Neural cell (in vitro differentiated cells): Measurements from ENCODE around the gene CACNA1F. TPM values are rescaled to one million over a fixed set of nuclear protein-coding genes. Genes with fewer than 3 reads are reported as not detected.

Source experiments
- H2AFZ ChIP-seq: fragments of 200-600, 300-800 bp; sonication (generic), shearing (Covaris generic); 2 replicates; pipeline ENCODE4 v1.6.0; 2014; ENCODE audit warnings: low read depth, mild to moderate bottlenecking, antibody characterized with exemption, low read length, moderate library complexity
- H3F3A ChIP-seq: fragments of 200-600 bp; shearing (Covaris generic); 2 replicates; pipeline ENCODE4 v1.6.1; 2016; ENCODE audit warnings: mild to moderate bottlenecking, moderate library complexity, mixed read lengths, antibody characterized with exemption, low read length; ENCODE audit not compliant: insufficient read depth, poor library complexity, severe bottlenecking
- H3K27ac ChIP-seq: fragments of 200-600, 300-800 bp; sonication (generic), shearing (Covaris generic); 2 replicates; pipeline ENCODE4 v1.5.1; 2014; ENCODE audit warnings: mild to moderate bottlenecking, low read length, moderate library complexity
- H3K27me3 ChIP-seq: fragments of 300-800, 200-600 bp; sonication (generic), shearing (Covaris generic); 2 replicates; pipeline ENCODE4 v1.6.0; 2014; ENCODE audit warnings: mild to moderate bottlenecking, low read depth, low read length, moderate library complexity; ENCODE audit not compliant: insufficient read depth
- H3K36me3 ChIP-seq: fragments of 300-800, 200-600 bp; sonication (generic), shearing (Covaris generic); 2 replicates; pipeline ENCODE4 v1.5.1; 2014; ENCODE audit warnings: mild to moderate bottlenecking, antibody characterized with exemption, low read length, moderate library complexity; ENCODE audit not compliant: insufficient read depth
- H3K4me2 ChIP-seq: fragments of 300-800, 200-600 bp; sonication (generic), shearing (Covaris generic); 2 replicates; pipeline ENCODE4 v1.6.0; 2014; ENCODE audit warnings: mild to moderate bottlenecking, low read length
- H3K4me3 ChIP-seq: fragments of 300-800, 200-600 bp; sonication (generic), shearing (Covaris generic); 2 replicates; pipeline ENCODE4 v1.5.1; 2014; ENCODE audit warnings: mild to moderate bottlenecking, low read length, moderate library complexity
- H3K79me2 ChIP-seq: fragments of 200-600 bp; shearing (Covaris generic); replicated peaks from 2 replicates; pipeline ENCODE4 v1.6.0; 2014; ENCODE audit warnings: mild to moderate bottlenecking, low read length, moderate library complexity; ENCODE audit not compliant: insufficient read depth
- H3K9ac ChIP-seq: fragments of 300-800, 200-600 bp; sonication (generic), shearing (Covaris generic); 2 replicates; pipeline ENCODE4 v1.6.1; 2016; ENCODE audit warnings: mild to moderate bottlenecking, low read length, mixed read lengths
- H3K9me2 ChIP-seq: fragments of 200-600 bp; shearing (Covaris generic); 2 replicates; pipeline ENCODE4 v1.6.1; 2016; ENCODE audit warnings: mild to moderate bottlenecking, low read length, mixed read lengths; ENCODE audit not compliant: insufficient read depth
- H3K9me3 ChIP-seq: fragments of 200-600, 300-800 bp; sonication (generic), shearing (Covaris generic); 2 replicates; pipeline ENCODE4 v1.6.1; 2016; ENCODE audit warnings: mild to moderate bottlenecking, mixed run types, low read length, moderate library complexity, mixed read lengths
- H4K20me1 ChIP-seq: fragments of 200-600 bp; shearing (Covaris generic); 2 replicates; pipeline ENCODE4 v1.6.1; 2016; ENCODE audit warnings: mild to moderate bottlenecking, mixed run types; ENCODE audit not compliant: insufficient read depth
- EP300 ChIP-seq: fragments of 450-650 bp; conservative IDR thresholded peaks from 2 replicates; pipeline ENCODE4 v1.6.1; 2014; ENCODE audit warnings: antibody characterized with exemption, mild to moderate bottlenecking, moderate library complexity; ENCODE audit not compliant: poor library complexity, severe bottlenecking
- EZH2 ChIP-seq: fragments of 200-600, 300-800 bp; shearing (Covaris generic), sonication (generic); IDR thresholded peaks from 2 replicates; pipeline ENCODE4 v1.6.1; 2014; ENCODE audit warnings: antibody characterized with exemption, low read length, borderline replicate concordance, mild to moderate bottlenecking; ENCODE audit not compliant: insufficient read depth, poor library complexity, severe bottlenecking
- POLR2AphosphoS5 ChIP-seq: IDR thresholded peaks from 2 replicates; pipeline ENCODE4 v1.6.1; 2012
- RAD21 ChIP-seq: fragments of 450-650 bp; conservative IDR thresholded peaks from 2 replicates; pipeline ENCODE4 v1.6.1; 2014; ENCODE audit warnings: antibody characterized with exemption, mild to moderate bottlenecking, moderate library complexity
- SMC3 ChIP-seq: fragments of 450-650 bp; conservative IDR thresholded peaks from 2 replicates; pipeline ENCODE4 v1.6.1; 2014; ENCODE audit warnings: antibody characterized with exemption, mild to moderate bottlenecking, moderate library complexity; ENCODE audit not compliant: poor library complexity
- TAF1 ChIP-seq: IDR thresholded peaks from 2 replicates; pipeline ENCODE4 v1.6.1; 2012; ENCODE audit warnings: low read depth
- polyA plus RNA-seq: library from polyadenylated mRNA; depleted of rRNA; stranded (reverse); fragments of >200 nt; gene quantifications from 2 replicates; pipeline ENCODE4 v1.2.3, GENCODE V29; 2014
- TF ChIP-seq, protein P1 (sequence below): IDR thresholded peaks from 2 replicates; pipeline ENCODE4 v1.6.1; 2012; ENCODE audit warnings: borderline replicate concordance
- TF ChIP-seq, protein P2 (sequence below): fragments of 450-650 bp; IDR thresholded peaks from 2 replicates; pipeline ENCODE4 v1.5.1; 2014; ENCODE audit warnings: antibody characterized with exemption, mild to moderate bottlenecking, moderate library complexity; ENCODE audit not compliant: poor library complexity, severe bottlenecking

Gene CACNA1F
- polyA plus RNA-seq, 1 donor from 2014 or later, result not detected

DNA sequence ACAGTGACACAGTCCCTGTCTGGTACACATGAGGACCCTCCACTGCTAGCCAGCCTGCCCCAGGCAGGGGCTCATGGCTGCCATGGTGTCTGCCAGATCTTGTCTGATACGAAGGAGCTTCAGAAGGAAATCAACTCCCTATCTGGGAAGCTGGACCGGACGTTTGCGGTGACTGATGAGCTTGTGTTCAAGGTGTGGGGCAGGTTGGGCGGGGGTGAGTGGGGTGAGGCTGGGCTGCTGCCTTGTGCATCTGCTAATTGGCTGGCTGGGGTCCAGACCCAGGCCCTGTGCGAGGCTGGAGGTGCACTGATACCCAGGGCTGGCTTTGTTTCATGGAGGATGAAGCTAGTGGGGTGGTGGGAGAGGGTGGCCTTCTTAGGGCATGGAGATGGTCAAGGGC is 15.9 kb upstream of the CACNA1F start:
- Histone ChIP-seq H3F3A (no peaks in the 10 kb centered on the region), H3K9me2 (no peaks in the 10 kb centered on the region), H3K9me3 (no peaks in the 10 kb centered on the region), H4K20me1 (no peaks in the 10 kb centered on the region), H3K4me3 (no peak overlapping the region), H3K36me3 (no peaks in the 10 kb centered on the region), H3K4me2 (no peak overlapping the region), H3K9ac (no peak overlapping the region), H3K27ac (no peak overlapping the region), H2AFZ (no peak overlapping the region), H3K27me3 (no peaks in the 10 kb centered on the region), H3K79me2 (no peaks in the 10 kb centered on the region)
- no peak for TF ChIP-seq RAD21
- TF ChIP-seq POLR2AphosphoS5, result no peak
- TF ChIP-seq SMC3, result no peak
- TF ChIP-seq, protein P1, sequence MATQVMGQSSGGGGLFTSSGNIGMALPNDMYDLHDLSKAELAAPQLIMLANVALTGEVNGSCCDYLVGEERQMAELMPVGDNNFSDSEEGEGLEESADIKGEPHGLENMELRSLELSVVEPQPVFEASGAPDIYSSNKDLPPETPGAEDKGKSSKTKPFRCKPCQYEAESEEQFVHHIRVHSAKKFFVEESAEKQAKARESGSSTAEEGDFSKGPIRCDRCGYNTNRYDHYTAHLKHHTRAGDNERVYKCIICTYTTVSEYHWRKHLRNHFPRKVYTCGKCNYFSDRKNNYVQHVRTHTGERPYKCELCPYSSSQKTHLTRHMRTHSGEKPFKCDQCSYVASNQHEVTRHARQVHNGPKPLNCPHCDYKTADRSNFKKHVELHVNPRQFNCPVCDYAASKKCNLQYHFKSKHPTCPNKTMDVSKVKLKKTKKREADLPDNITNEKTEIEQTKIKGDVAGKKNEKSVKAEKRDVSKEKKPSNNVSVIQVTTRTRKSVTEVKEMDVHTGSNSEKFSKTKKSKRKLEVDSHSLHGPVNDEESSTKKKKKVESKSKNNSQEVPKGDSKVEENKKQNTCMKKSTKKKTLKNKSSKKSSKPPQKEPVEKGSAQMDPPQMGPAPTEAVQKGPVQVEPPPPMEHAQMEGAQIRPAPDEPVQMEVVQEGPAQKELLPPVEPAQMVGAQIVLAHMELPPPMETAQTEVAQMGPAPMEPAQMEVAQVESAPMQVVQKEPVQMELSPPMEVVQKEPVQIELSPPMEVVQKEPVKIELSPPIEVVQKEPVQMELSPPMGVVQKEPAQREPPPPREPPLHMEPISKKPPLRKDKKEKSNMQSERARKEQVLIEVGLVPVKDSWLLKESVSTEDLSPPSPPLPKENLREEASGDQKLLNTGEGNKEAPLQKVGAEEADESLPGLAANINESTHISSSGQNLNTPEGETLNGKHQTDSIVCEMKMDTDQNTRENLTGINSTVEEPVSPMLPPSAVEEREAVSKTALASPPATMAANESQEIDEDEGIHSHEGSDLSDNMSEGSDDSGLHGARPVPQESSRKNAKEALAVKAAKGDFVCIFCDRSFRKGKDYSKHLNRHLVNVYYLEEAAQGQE, result no peak
- TF ChIP-seq EP300, result no peak
- TF ChIP-seq EZH2, result no peak

DNA sequence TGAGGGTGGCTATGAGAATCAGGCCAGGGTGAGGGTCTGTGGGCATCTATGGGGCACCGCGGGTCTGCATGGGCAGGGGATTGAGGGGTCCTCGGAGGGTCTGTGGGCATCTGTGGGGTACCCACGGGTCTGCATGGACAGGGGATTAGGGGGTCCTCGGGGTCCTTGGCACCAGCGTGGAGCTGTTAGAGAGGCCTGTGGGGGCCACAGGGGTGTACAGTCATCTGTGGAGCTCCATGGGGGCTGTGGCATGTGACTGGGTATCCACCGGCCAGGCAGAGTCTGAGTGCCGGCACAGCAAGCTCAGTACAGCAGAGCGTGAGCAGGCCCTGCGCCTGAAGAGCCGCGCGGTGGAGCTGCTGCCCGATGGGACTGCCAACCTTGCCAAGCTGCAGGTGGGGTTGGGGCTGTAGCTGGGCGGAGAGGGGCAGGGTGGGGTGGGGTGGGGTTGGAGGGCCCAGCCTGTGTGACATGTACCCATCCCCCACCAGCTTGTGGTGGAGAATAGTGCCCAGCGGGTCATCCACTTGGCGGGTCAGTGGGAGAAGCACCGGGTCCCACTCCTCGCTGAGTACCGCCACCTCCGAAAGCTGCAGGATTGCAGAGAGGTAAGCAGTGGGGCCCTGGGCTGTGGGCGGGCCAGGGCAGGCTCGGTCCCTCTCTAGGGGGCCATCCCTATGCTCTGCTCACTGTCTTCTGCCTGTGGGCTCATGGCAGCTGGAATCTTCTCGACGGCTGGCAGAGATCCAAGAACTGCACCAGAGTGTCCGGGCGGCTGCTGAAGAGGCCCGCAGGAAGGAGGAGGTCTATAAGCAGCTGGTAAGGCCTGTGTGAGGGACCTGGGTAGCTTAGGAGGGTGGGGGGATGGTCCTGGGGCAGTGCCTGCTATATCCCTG is 15.0 kb upstream of the CACNA1F start:
- H4K20me1 ChIP-seq, result no peaks in the 10 kb centered on the region
- H3K4me2 ChIP-seq, result no peak overlapping the region
- H3K9ac ChIP-seq, result no peak overlapping the region
- no peaks in the 10 kb centered on the region for H3K9me3 ChIP-seq
- H3K36me3 ChIP-seq, result no peaks in the 10 kb centered on the region
- no peaks in the 10 kb centered on the region for H3F3A ChIP-seq
- H3K79me2 ChIP-seq, result no peaks in the 10 kb centered on the region
- H3K27ac ChIP-seq, result no peak overlapping the region
- no peak overlapping the region for H2AFZ ChIP-seq
- TF ChIP-seq, protein P1, result no peak
- TF ChIP-seq, protein P2, sequence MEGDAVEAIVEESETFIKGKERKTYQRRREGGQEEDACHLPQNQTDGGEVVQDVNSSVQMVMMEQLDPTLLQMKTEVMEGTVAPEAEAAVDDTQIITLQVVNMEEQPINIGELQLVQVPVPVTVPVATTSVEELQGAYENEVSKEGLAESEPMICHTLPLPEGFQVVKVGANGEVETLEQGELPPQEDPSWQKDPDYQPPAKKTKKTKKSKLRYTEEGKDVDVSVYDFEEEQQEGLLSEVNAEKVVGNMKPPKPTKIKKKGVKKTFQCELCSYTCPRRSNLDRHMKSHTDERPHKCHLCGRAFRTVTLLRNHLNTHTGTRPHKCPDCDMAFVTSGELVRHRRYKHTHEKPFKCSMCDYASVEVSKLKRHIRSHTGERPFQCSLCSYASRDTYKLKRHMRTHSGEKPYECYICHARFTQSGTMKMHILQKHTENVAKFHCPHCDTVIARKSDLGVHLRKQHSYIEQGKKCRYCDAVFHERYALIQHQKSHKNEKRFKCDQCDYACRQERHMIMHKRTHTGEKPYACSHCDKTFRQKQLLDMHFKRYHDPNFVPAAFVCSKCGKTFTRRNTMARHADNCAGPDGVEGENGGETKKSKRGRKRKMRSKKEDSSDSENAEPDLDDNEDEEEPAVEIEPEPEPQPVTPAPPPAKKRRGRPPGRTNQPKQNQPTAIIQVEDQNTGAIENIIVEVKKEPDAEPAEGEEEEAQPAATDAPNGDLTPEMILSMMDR, result no peak
- no peak for TF ChIP-seq RAD21
- no peak for TF ChIP-seq TAF1
- TF ChIP-seq EZH2, result no peak
- no peak for TF ChIP-seq SMC3
- TF ChIP-seq EP300, result no peak
- H3K27me3 ChIP-seq, result no peaks in the 10 kb centered on the region
- H3K9me2 ChIP-seq, result no peaks in the 10 kb centered on the region
- no peak overlapping the region for H3K4me3 ChIP-seq
